Middle frontal gyrus (tissue), 1 donor: ENCODE data around the gene DBNL.

Source experiments
- DNase-seq: peaks from one replicate; pipeline ENCODE4 v3.0.0-alpha.2; 2015; ENCODE audit warnings: low spot score; ENCODE audit errors: extremely low spot score

DBNL gene

GRCh38 chr7:44061645-44062179, 17.2 kb downstream of the DBNL start:
- DNase-seq = no peak

DNA sequence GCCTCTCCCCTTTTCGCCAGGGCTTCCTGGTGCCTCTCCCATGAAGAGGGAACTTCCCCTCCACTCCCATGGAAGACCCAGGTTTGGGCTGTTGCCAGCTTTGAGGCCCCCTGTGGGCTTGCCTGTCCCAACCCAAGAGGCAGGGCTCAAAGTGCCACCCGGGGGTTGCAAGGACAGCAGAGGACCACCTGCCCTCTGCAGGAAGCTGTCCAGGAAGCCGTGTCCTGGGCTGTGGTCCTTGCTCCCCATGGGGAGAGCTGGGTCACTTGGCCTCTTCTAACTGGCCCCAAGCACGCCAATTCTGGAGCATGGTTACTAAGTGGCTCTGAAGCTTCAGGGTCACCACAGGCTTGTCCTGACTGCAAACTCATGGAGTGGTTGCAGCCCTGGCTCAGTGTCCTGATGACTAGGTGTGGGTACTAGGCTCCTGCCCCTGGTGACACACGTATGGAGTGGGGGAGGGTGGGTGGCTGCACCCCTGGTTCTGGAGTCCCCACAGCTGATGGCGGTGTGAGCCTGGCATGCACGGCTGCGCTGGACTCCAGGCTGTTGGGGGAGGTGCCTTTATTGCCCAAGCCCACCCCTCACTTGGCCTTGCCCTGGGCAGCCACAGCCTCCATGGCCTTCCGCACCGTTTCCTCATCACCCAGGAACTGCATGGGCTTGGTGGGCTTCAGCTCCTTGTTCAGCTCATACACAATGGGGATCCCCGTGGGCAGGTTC, 17.8 kb downstream of the DBNL start:
- DNase-seq = no peak

- no peak for DNase-seq
These were observed 18.4 kb downstream of the DBNL start for GRCh38 chr7:44062903-44063295.

GRCh38 chr7:44063547-44063893, 19.0 kb downstream of the DBNL start:
- no peak for DNase-seq

DNA sequence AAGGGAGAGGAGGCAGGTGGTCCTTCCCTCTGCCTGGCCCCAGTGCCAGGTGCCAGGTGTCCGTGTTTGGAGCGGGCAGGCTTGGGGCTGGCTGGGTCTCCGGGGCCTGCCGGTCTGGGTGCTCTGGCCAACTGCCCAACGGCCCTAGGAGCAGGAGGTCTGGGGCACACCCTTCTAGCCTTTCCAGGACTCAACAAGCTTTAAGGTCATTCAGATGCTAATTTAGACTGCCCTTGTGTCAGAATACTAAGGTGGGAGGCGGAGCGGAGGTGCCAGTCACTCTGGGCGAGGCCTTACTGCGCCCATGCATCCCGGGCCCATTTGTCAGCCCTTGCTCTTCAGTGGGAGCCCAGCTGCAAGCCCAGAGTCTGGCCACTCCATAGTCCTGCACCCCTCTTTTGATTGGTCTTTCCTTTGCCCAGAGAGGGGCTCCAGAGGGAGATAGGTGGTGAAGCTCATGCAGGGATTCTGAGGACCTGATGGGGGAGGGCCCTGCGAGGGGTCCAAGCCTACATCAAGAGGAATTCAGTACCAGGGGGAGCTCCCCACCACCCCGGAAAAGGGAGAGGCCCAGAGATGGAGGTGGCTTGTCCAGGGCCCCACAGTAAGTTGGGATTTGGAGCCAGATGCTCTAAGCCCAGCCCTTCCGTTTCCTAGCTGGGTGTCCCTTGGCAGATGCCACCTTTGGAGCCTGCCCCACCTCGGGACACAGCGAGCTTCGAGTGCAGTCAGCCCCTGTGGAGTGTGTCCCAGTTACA, 19.6 kb downstream of the DBNL start:
- no peak for DNase-seq

- DNase-seq = no peak
These were observed 20.4 kb downstream of the DBNL start for GRCh38 chr7:44064791-44065430.

DNA sequence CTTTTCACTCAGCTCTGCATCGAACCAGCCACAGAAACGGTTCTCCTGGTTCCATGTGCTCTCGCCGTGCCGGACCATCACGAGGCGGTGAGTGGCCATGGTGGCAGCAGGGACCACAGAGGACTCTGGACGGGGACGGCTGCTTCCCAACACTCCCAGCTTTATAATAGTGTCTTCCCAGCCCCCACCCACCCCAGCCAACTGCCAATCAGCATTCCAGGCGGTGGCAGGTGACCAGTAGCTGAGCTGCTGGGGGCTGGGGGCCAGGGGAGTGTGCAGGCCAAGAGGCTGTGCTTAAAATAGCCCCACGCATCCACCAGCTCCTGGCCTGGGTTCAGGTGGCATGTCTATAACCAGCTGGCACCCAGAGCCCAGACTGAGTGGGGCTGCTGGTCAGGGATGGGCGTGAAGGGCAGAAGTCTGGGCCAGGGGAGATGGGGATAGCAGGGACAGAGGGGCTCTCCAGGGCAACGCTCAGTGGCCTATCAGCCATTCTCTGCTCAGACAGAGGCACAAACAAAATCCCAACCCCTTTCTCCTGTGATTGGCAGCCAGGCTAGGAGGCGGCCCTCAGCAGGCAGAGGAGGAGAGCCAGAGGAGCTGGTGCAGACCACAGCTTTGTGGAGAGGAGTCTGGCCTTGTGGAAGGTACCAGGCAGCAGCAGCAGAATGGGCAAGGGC, 21.1 kb downstream of the DBNL start, which contains the start of gene PGAM2:
Gene PGAM2 (minus strand): TSS at position 137 of the 680 bp plus-strand sequence. CDS start 38 bp downstream, at position 99.
- no peak for DNase-seq

GRCh38 chr7:44066111-44066460, 21.6 kb downstream of the DBNL start:
- no peak for DNase-seq

- no peak for DNase-seq
These were observed 22.1 kb downstream of the DBNL start for GRCh38 chr7:44066494-44067063.

GRCh38 chr7:44067064-44067951, 22.8 kb downstream of the DBNL start:
- DNase-seq = no peak

DNA sequence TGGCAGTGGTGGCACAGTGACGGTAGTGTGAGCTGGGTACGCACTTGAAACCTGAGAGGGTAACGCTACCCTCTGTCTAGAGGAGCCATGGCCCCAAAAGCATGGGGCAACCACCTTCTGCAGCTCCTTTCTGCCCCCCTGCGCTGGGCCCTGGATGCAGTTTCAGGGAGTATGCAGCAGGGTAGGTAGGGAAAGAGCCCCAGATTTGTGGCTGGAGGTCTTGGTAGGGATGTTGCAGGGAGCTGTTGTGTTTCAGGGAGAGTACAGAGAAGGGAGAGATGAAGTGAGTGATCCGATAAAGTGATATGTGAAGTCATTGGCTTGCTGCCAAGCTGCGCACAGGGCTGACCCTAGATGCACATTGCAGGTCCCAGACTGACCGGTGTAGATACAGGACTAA, 23.6 kb downstream of the DBNL start:
- no peak for DNase-seq

DNA sequence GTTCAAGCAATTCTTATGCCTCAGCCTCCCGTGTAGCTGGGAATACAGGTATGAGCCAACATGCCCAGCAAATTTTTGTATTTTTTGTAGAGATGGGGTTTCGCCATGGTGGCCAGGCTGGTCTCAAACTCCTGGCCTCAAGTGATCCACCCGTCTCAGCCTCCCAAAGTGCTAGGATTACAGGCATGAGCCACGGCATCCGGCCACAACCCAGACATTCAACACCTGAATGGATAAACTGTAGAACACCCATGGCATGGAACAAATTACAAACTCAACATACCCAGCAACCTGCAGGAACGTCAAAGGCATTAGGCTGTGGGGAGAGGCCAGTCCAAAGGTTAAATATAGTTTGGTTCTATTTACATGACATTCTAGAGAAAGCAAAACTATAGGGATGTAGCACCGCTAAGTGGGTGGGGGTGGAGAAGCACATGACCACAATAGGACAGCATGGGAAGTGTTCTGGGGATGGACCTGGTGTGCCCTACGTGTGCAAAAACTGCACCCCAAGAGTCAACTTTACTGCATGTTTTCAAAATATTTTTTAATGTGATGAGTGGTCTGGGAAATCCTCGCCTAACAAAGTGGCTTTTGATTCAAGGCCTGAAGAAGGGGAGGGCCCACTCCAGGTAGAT, 27.3 kb downstream of the DBNL start:
- no peak for DNase-seq

GRCh38 chr7:44072364-44073231, 28.1 kb downstream of the DBNL start:
- no peak for DNase-seq

- DNase-seq = no peak
These were observed 29.3 kb downstream of the DBNL start for GRCh38 chr7:44073664-44074348.

DNA sequence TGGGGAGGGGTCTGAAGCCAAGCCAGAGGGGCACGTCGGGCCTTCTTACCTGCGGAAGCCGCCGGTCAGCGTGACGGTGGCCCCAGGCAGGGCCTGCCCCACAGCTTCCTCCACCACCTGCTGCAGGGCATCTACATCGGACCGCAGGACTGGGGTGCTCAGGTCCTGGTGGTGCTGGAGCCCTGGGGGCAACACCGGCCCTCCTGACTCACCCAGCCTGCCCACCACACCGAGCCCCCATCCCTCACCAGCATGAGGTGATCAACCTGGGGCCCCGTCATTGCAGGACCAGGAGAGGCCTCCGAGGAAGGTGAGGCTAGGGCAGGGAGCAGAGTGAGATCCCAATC, 29.8 kb downstream of the DBNL start:
- no peak for DNase-seq

DNA sequence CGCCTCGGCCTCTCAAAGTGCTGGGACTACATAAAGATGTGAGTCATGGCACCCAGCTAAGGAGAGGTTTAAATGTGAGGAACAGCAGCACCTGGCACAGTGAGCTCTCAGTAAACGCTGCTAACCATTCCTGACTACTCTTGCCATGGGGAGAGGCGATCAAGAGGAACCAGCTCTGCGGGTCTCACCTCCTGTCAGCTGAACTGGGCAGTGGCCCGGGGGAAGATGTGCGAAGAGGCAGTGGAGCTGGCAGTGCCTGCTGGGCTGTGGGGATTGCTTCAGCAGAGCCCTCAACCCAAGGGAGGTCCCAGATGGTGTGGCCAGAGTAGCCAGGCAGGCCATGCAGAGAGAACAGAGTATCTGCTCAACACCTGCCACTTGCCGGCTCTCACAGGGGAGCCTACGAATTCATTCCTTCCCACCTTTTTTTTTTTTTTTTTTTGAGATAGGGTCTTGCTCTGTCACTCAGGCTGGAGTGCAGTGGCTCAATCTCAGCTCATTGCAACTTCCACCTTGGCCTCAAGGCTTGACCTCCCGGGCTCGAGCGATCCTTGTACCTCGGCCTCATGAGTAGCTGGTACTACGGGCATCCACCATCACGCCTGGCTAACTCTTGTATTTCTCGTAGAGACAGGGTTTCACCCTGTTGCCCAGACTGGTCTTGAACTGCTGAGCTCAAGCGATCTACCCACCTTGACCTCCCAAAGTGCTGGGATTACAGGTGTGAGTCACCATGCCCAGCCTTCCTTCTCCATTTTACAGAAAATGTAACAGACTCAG, 31.0 kb downstream of the DBNL start:
- DNase-seq = no peak

- no peak for DNase-seq
These were observed 31.8 kb downstream of the DBNL start for GRCh38 chr7:44076101-44076895.
